H1 (cell line): Measurements from ENCODE around the gene WDR4. TPM values are rescaled to one million over a fixed set of nuclear protein-coding genes. Genes with fewer than 3 reads are reported as not detected.

Experiments
- CTCF ChIA-PET: fragments of 300-600 bp; sonication (Branson Sonifier 250); formaldehyde crosslinking; loops from one replicate; lab custom pipeline; 2021; ENCODE audit not compliant: partially characterized antibody; lab: Charles Lee
- POLR2A ChIA-PET: fragments of 300-600 bp; sonication (Branson Sonifier 250); formaldehyde crosslinking; loops from one replicate; lab custom pipeline; 2021; ENCODE audit warnings: inconsistent platforms; ENCODE audit not compliant: partially characterized antibody; lab: Charles Lee
- DNase-seq, 2 experiments: peaks; one replicate each; pipeline versions ENCODE4 v3.0.0 to v3.0.0-alpha.2; 2010 to 2022; ENCODE audit warnings: low spot score in 2 of 2, low read depth in 1 of 2, mixed read lengths in 1 of 2
- FAIRE-seq: peaks from 2 replicates; lab custom pipeline; 2011; peaks lifted over from hg19 to GRCh38; lab: Jason Lieb, UNC
- H2AFZ ChIP-seq: 2 replicates; pipeline ENCODE4 v1.8.1; 2012; ENCODE audit warnings: low read length, inconsistent platforms
- H2AK5ac ChIP-seq: 2 replicates; pipeline ENCODE4 v1.6.1; 2013; ENCODE audit warnings: low read depth, low read length
- H2BK120ac ChIP-seq: replicated peaks from 2 replicates; pipeline ENCODE3; 2013; ENCODE audit warnings: low read depth, low read length, inconsistent platforms
- H2BK12ac ChIP-seq: 2 replicates; pipeline ENCODE4 v1.6.1; 2013; ENCODE audit warnings: low read depth, low read length
- H2BK15ac ChIP-seq: 2 replicates; pipeline ENCODE4 v1.6.1; 2013; ENCODE audit warnings: low read length
- H2BK20ac ChIP-seq: 2 replicates; pipeline ENCODE4 v1.6.1; 2013; ENCODE audit warnings: low read length
- H2BK5ac ChIP-seq: 2 replicates; pipeline ENCODE4 v1.6.1; 2013; ENCODE audit warnings: low read depth, low read length
- H3K14ac ChIP-seq: 2 replicates; pipeline ENCODE4 v1.6.1; 2013; ENCODE audit warnings: inconsistent platforms; ENCODE audit not compliant: insufficient read length
- H3K18ac ChIP-seq: 2 replicates; pipeline ENCODE4 v1.6.1; 2013; ENCODE audit warnings: low read length; ENCODE audit errors: extremely low read depth
- H3K23ac ChIP-seq: 2 replicates; pipeline ENCODE4 v1.6.1; 2013; ENCODE audit warnings: inconsistent platforms; ENCODE audit not compliant: insufficient read length
- H3K23me2 ChIP-seq: 2 replicates; pipeline ENCODE4 v1.6.1; 2013; ENCODE audit warnings: low read depth, low read length
- H3K27ac ChIP-seq: 2 replicates; pipeline ENCODE4 v1.6.1; 2011; ENCODE audit warnings: low read depth, low read length, inconsistent platforms
- H3K27me3 ChIP-seq, 4 experiments: replicated peaks in 1 of 4; 1 replicate in 1 of 4; 2 replicates in 3 of 4; pipeline versions ENCODE4 v1.6.1 to v1.8.1; 2011 to 2013; ENCODE audit warnings: low read length in 3 of 4, mild to moderate bottlenecking in 3 of 4, inconsistent platforms in 2 of 4, mixed read lengths in 2 of 4, moderate library complexity in 1 of 4; ENCODE audit not compliant: control insufficient read depth in 3 of 4, insufficient read depth in 3 of 4; ENCODE audit errors: extremely low read depth in 1 of 4
- H3K36me3 ChIP-seq, 4 experiments: 2 replicates each; pipeline versions ENCODE4 v1.6.1 to v1.8.1; 2011 to 2013; ENCODE audit warnings: mild to moderate bottlenecking in 4 of 4, low read length in 3 of 4, moderate library complexity in 2 of 4, control low read depth in 1 of 4, inconsistent platforms in 1 of 4; ENCODE audit not compliant: insufficient read depth in 4 of 4, control insufficient read depth in 2 of 4
- H3K4ac ChIP-seq: replicated peaks from 2 replicates; pipeline ENCODE3; 2013; ENCODE audit warnings: low read length, low read depth, mixed read lengths, inconsistent platforms; ENCODE audit not compliant: insufficient read length
- H3K4me1 ChIP-seq, 4 experiments: replicated peaks in 1 of 4; 1 replicate in 1 of 4; 2 replicates in 3 of 4; pipeline versions ENCODE4 v1.6.1 to v1.8.1; 2011 to 2013; ENCODE audit warnings: low read length in 3 of 4, inconsistent platforms in 2 of 4, mixed read lengths in 1 of 4; ENCODE audit not compliant: insufficient read depth in 4 of 4, control insufficient read depth in 3 of 4
- H3K4me2 ChIP-seq, 2 experiments: 2 replicates each; pipeline versions ENCODE4 v1.6.1 to v1.8.1; 2011 to 2013; ENCODE audit warnings: low read depth in 2 of 2, low read length in 2 of 2, control low read depth in 1 of 2, inconsistent platforms in 1 of 2, mild to moderate bottlenecking in 1 of 2; ENCODE audit not compliant: insufficient read depth in 1 of 2
- H3K4me3 ChIP-seq, 4 experiments: fragments of 200-600, 300-600 bp in 1 of 4; sonication (generic), shearing (Covaris generic), sonication (Bioruptor Twin) in 1 of 4; 2 replicates each; pipeline versions ENCODE4 v1.5.1 to v1.8.1; 2011 to 2016; ENCODE audit warnings: low read length in 4 of 4, low read depth in 3 of 4, control low read depth in 2 of 4, inconsistent platforms in 2 of 4, mild to moderate bottlenecking in 2 of 4, mixed read lengths in 1 of 4, moderate library complexity in 1 of 4; ENCODE audit not compliant: insufficient read depth in 2 of 4; ENCODE audit errors: extremely low read depth in 1 of 4
- H3K56ac ChIP-seq: replicated peaks from 2 replicates; pipeline ENCODE3; 2013; ENCODE audit warnings: low read depth, mild to moderate bottlenecking, mixed read lengths, low read length, inconsistent platforms; ENCODE audit not compliant: insufficient read length
- H3K79me1 ChIP-seq: 2 replicates; pipeline ENCODE4 v1.6.1; 2013; ENCODE audit warnings: low read depth, low read length, control low read depth
- H3K79me2 ChIP-seq, 2 experiments: 2 replicates each; pipeline versions ENCODE4 v1.6.1 to v1.8.1; 2012 to 2013; ENCODE audit warnings: low read length in 2 of 2, mild to moderate bottlenecking in 2 of 2, inconsistent platforms in 1 of 2; ENCODE audit not compliant: insufficient read depth in 2 of 2, control insufficient read depth in 1 of 2
- H3K9ac ChIP-seq, 4 experiments: replicated peaks in 1 of 4; 1 replicate in 1 of 4; 2 replicates in 3 of 4; pipeline versions ENCODE4 v1.6.1 to v1.8.1; 2011 to 2013; ENCODE audit warnings: low read depth in 3 of 4, low read length in 3 of 4, control low read depth in 2 of 4, mild to moderate bottlenecking in 2 of 4, moderate library complexity in 2 of 4, inconsistent platforms in 1 of 4; ENCODE audit errors: extremely low read depth in 1 of 4
- H3K9me3 ChIP-seq, 2 experiments: 2 replicates each; pipeline versions ENCODE4 v1.6.1 to v1.8.1; 2012 to 2013; ENCODE audit warnings: mild to moderate bottlenecking in 2 of 2, moderate library complexity in 2 of 2, control low read depth in 1 of 2, inconsistent platforms in 1 of 2, low read depth in 1 of 2, low read length in 1 of 2, mixed read lengths in 1 of 2; ENCODE audit not compliant: insufficient read depth in 2 of 2
- H4K20me1 ChIP-seq, 2 experiments: replicated peaks in 1 of 2; 2 replicates each; pipeline versions ENCODE3 to v1.8.1; 2011 to 2013; ENCODE audit warnings: inconsistent platforms in 2 of 2, low read length in 2 of 2, mild to moderate bottlenecking in 1 of 2; ENCODE audit not compliant: insufficient read depth in 2 of 2, control insufficient read depth in 1 of 2
- H4K5ac ChIP-seq: 2 replicates; pipeline ENCODE4 v1.6.1; 2013; ENCODE audit warnings: low read length, low read depth, mixed read lengths, inconsistent platforms; ENCODE audit not compliant: insufficient read length
- H4K8ac ChIP-seq: 2 replicates; pipeline ENCODE4 v1.8.0; 2013; ENCODE audit warnings: mild to moderate bottlenecking, moderate library complexity, low read length, inconsistent platforms; ENCODE audit not compliant: insufficient read depth; ENCODE audit errors: extremely low read depth
- H4K91ac ChIP-seq: replicated peaks from 2 replicates; pipeline ENCODE3; 2013; ENCODE audit warnings: low read length, mixed read lengths, inconsistent platforms; ENCODE audit not compliant: insufficient read length
- ATF3 ChIP-seq: IDR thresholded peaks from 2 replicates; pipeline ENCODE4 v1.6.1; 2011; ENCODE audit warnings: low read depth, mild to moderate bottlenecking, low read length; ENCODE audit not compliant: insufficient read depth
- CREB1 ChIP-seq: IDR thresholded peaks from 2 replicates; pipeline ENCODE4 v1.6.1; 2012; ENCODE audit warnings: inconsistent platforms
- CTBP2 ChIP-seq: IDR thresholded peaks from 2 replicates; pipeline ENCODE4 v1.7.0; 2011; ENCODE audit warnings: borderline replicate concordance, mild to moderate bottlenecking, moderate library complexity, mixed read lengths, low read length; ENCODE audit not compliant: insufficient read depth, insufficient read length
- EP300 ChIP-seq, 2 experiments: IDR thresholded peaks; 1 replicate in 1 of 2; 2 replicates in 1 of 2; pipeline ENCODE4 v1.6.1; 2011 to 2012; ENCODE audit warnings: low read depth in 2 of 2, low read length in 2 of 2, mild to moderate bottlenecking in 2 of 2, borderline replicate concordance in 1 of 2, inconsistent platforms in 1 of 2, moderate library complexity in 1 of 2
- EZH2 ChIP-seq: fragments of 200-600 bp; sonication (generic); IDR thresholded peaks from 2 replicates; pipeline ENCODE4 v1.7.1; 2012; ENCODE audit warnings: low read depth, mild to moderate bottlenecking, moderate library complexity, low read length, inconsistent platforms; ENCODE audit not compliant: severe bottlenecking
- HDAC2 ChIP-seq, 2 experiments: fragments of 300-600 bp in 1 of 2; sonication (generic) in 1 of 2; IDR thresholded peaks; 2 replicates each; pipeline ENCODE4 v1.6.1; 2011 to 2012; ENCODE audit warnings: low read depth in 2 of 2, low read length in 2 of 2, mild to moderate bottlenecking in 2 of 2, moderate library complexity in 2 of 2, borderline replicate concordance in 1 of 2, inconsistent platforms in 1 of 2
- KDM4A ChIP-seq: IDR thresholded peaks from one replicate; pipeline ENCODE4 v1.7.1; 2012; ENCODE audit warnings: low read depth, mild to moderate bottlenecking, moderate library complexity, low read length, inconsistent platforms; ENCODE audit not compliant: severe bottlenecking
- NANOG ChIP-seq: IDR thresholded peaks from 2 replicates; pipeline ENCODE4 v1.6.1; 2011; ENCODE audit warnings: low read length, low read depth, mild to moderate bottlenecking, inconsistent platforms; ENCODE audit not compliant: insufficient read depth, poor library complexity, severe bottlenecking
- RXRA ChIP-seq: IDR thresholded peaks from 2 replicates; pipeline ENCODE4 v1.6.1; 2011; ENCODE audit warnings: low read depth, mild to moderate bottlenecking, low read length, moderate library complexity; ENCODE audit not compliant: insufficient read depth
- SRF ChIP-seq: IDR thresholded peaks from 2 replicates; pipeline ENCODE4 v1.6.1; 2011; ENCODE audit warnings: mild to moderate bottlenecking, low read depth, low read length, moderate library complexity
- TAF1 ChIP-seq: IDR thresholded peaks from 2 replicates; pipeline ENCODE4 v1.6.1; 2011; ENCODE audit warnings: mild to moderate bottlenecking, low read depth, low read length
- YY1 ChIP-seq: IDR thresholded peaks from 2 replicates; pipeline ENCODE4 v1.6.1; 2011; ENCODE audit warnings: low read depth, mild to moderate bottlenecking, low read length
- WGBS, 2 experiments: shearing (Covaris generic) in 1 of 2; methylation state at CpG; one replicate each; pipeline versions ENCODE4 v1.1.6 to v1.1.7; 2013 to 2015; ENCODE audit warnings: low lambda C conversion rate in 2 of 2, mixed read lengths in 2 of 2, inconsistent platforms in 1 of 2, low coverage in 1 of 2, missing lambda C conversion rate in 1 of 2; ENCODE audit not compliant: insufficient replicate concordance in 2 of 2, insufficient coverage in 1 of 2, insufficient read length in 1 of 2; ENCODE audit errors: extremely low coverage in 1 of 2, missing lambda C conversion rate in 1 of 2; 5-methylcytosine and 5-hydroxymethylcytosine counted together
- polyA plus RNA-seq, 7 experiments: library from polyadenylated mRNA; depleted of rRNA in 3 of 7; stranded (reverse) in 5 of 7; unstranded in 2 of 7; fragments of >200 nt in 5 of 7; fragments of 200-250 nt in 2 of 7; gene quantifications; 1 replicate in 5 of 7; 2 replicates in 1 of 7; 4 replicates in 1 of 7; pipeline versions ENCODE4 v1.2.1 to v1.2.3, GENCODE V29; 2011 to 2013; ENCODE audit warnings: missing spikeins in 2 of 7, mixed read lengths in 2 of 7
- total RNA-seq: library from RNA; stranded (reverse); fragmentation: NEBNext Ultra II Directional; extraction: Animal tissue kit (Norgen Biotek cat#: 25700); gene quantifications from 2 replicates; pipeline ENCODE4 v1.2.1, GENCODE V29; 2021

WDR4 gene
- total and polyA plus RNA-seq, 2 of the 8 experiments (the other 6 are each of a cell fraction or from before 2014, with no cell fraction given), result 28.9 to 47.8 TPM

- Histone ChIP-seq H3K27ac (no peak overlapping the region), H3K4me1 (no peaks in the 10 kb centered on the region), H4K5ac (no peak overlapping the region), H3K4me2 (no peak overlapping the region), H4K20me1 (peaks cover 0 to 5% of the 10 kb centered on the region in 2 experiments), H2AFZ (no peak overlapping the region), H2BK120ac (no peak overlapping the region), H3K23ac (no peak overlapping the region), H3K18ac (no peak overlapping the region), H3K56ac (no peak overlapping the region), H4K91ac (no peak overlapping the region), H2BK12ac (no peak overlapping the region), H3K79me2 (no peaks in the 10 kb centered on the region; a peak in 1 of 4 replicates), H2BK15ac (no peak overlapping the region), H2BK20ac (no peak overlapping the region), H3K4me3 (no peak overlapping the region), H3K14ac (no peak overlapping the region), H3K36me3 (peaks cover 19 to 47% (median 32%) of the 10 kb centered on the region in 4 experiments), H4K8ac (no peak overlapping the region), H3K4ac (no peak overlapping the region), H3K27me3 (no peaks in the 10 kb centered on the region), H3K79me1 (peaks cover 3% of the 10 kb centered on the region; the same call in 1 of the 2 replicates), H2BK5ac (no peak overlapping the region), H3K9me3 (no peaks in the 10 kb centered on the region), H2AK5ac (no peak overlapping the region), H3K9ac (no peak overlapping the region), H3K23me2 (no peaks in the 10 kb centered on the region)
- no peak for FAIRE-seq
- ChIA-PET CTCF (interaction anchor here (0.7 to 0.9 kb wide), 2 partner anchors 10 to 71 kb away, joined by 3 read pairs; no protein-coding TSS in a partner anchor), POLR2A (interaction anchor here (1.2 to 1.6 kb wide), 3 partner anchors 10 to 21 kb away, joined by 3 to 7 read pairs (median 3); no protein-coding TSS in a partner anchor)
- WGBS, 2 experiments, result 94% methylated on average over 4 of the region's 4 CpGs; no CpG with 5 or more reads in 1 of the 2 experiments
- DNase-seq, result no peak
- no peak for TF ChIP-seq SRF
- no peak for TF ChIP-seq CTBP2
- no peak for TF ChIP-seq ATF3
- TF ChIP-seq TAF1, result no peak
- TF ChIP-seq CREB1, result no peak
- TF ChIP-seq YY1, result no peak
- TF ChIP-seq HDAC2 (IDR thresholded peaks at IDR 0.05; ENCODE audit: borderline replicate concordance in 1 of 2, low read depth in 2 of 2, low read length in 2 of 2), result no peak
- no peak for TF ChIP-seq NANOG
- no peak for TF ChIP-seq EZH2
- no peak for TF ChIP-seq KDM4A
- no peak for TF ChIP-seq RXRA
- TF ChIP-seq EP300 (IDR thresholded peaks at IDR 0.05; ENCODE audit: borderline replicate concordance in 1 of 2, low read depth in 2 of 2, low read length in 2 of 2), result no peak
These were observed 21.1 kb upstream of the WDR4 start for GRCh38 chr21:42900446-42900845.
